HG03103 (cell line): ENCODE measurements around the gene LCE2A.
"Not testable (repeated sequence)": the region's sequence is repeated elsewhere in the genome, so short reads cannot be mapped to it uniquely, and the experiment has no call there.

ENCODE experiments used
- ATAC-seq: cut with Tn5 transposase; IDR thresholded peaks from one replicate; pipeline ENCODE4 v1.9.1; 2021; ENCODE audit warnings: low read depth; ENCODE audit not compliant: unreplicated experiment

LCE2A gene

GRCh38 chr1:152697701-152698600, at the start of gene LCE2A:
Gene LCE2A, plus strand, starts transcription at chr1:152698345. Its CDS starts 557 bp downstream, at chr1:152698902.
- ATAC-seq, result no peak

- ATAC-seq, result no peak
These were observed 44.0 kb upstream of the LCE2A start for GRCh38 chr1:152654110-152654509.

- no peak for ATAC-seq
These were observed 41.7 kb upstream of the LCE2A start for GRCh38 chr1:152656459-152656858.

GRCh38 chr1:152657677-152658076, 40.5 kb upstream of the LCE2A start:
- ATAC-seq, result no peak

DNA sequence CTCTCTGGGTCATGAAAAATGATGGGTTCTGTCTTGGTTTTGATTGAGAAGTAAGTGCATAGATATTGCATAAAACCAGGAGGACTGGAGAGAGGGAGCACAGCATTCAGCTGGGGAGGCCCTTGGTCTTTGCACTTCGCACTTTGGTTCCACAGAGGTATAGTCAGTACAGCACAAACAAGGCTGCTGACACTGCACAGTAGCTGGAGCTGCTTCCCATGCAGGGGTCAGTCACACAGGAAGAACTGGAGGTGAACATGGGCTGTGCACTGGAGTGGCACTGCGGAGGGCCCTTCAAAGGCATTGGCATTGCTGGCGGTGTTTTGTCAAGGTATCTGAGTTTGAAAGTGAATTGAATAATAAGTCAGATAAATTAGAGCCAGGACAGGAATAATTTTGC, 39.5 kb upstream of the LCE2A start:
- ATAC-seq, result no peak

DNA sequence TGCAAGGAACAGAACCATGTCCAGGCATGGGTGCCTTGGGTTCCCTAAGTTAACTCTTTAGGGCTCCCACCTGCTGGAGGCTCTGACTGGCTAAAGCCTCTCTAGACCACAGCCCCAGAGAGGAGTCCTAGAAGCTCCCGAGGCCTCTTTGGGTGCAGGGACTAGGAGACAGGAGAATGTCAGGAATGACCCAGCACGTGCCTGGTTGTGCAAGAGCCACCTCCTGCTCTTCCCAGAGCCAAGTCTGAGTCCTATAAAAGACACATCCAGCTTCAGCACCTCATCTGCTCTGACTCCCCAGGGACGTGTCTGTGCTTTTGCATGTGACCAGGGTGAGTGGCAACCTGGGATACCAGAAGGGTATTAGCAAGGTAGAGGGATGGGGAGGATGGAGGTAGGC, 35.0 kb upstream of the LCE2A start, which contains the start of gene LCE2D:
TSS of gene LCE2D (plus strand) at position 283 of the 400 bp plus-strand sequence. CDS start 726 bp downstream, outside the sequence.
- no peak for ATAC-seq

DNA sequence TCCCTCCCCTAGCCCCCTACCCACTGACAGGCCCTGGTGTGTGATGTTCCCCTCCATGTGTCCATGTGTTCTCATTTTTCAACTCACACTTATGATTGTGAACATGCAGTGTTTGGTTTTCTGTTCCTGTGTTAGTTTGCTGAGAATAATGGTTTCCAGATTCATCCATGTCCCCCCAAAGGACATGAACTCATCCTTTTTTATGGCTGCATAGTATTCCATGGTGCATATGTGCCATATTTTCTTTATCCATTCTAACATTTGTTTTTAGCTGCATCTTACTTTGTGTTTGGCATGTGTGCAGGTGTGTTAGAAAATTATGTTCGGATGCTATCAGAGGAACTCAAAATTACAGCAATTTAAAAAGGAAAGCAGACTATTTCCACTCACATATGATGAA, 32.0 kb upstream of the LCE2A start:
- not testable (repeated sequence) for ATAC-seq

DNA sequence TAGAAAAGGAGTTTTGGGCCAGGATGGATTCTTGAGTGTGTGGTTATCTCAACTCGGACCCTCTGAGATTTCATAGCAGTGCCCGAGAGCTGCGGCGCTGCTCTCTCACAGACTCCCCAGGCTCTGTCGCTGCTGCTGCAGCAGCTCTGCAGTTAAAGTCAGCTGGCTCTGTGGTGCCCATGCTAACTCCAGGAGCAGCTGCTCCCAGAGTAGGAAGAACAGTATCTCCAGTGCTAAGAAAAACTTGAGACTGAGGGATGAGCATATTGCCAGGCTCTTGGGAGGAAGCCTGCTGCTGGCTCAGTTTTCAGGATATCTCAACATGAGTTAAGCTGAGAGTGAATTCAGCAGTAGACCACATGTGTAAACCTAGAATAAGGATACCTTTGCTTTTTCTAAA, 30.5 kb upstream of the LCE2A start:
- no peak for ATAC-seq

- no peak for ATAC-seq
These were observed 25.1 kb upstream of the LCE2A start for GRCh38 chr1:152673016-152673415.

GRCh38 chr1:152674983-152675382, 23.2 kb upstream of the LCE2A start, which contains the start of gene LCE2C:
Gene LCE2C, plus strand, starts transcription at chr1:152675279. Its CDS starts 737 bp downstream, at chr1:152676016.
- not testable (repeated sequence) for ATAC-seq

DNA sequence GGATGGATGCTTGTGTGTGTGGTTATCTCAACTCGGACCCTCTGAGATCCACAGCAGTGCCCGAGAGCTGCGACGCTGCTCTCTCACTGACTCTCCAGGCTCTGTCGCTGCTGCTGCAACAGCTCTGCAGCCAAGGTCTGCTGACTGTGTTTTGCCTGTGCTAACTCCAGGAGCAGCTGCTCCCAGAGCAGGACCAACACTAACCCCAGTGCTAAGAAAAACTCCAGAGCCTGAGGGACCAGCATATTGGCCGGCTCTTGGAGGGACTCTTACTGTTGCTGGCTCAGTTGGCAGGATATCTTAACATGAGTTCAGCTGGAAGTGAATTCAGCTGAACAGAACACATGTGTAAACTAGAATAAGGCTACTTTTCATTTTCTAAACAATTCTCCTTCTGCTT, 18.7 kb upstream of the LCE2A start:
- no peak for ATAC-seq

GRCh38 chr1:152681616-152682015, 16.5 kb upstream of the LCE2A start:
- no peak for ATAC-seq

GRCh38 chr1:152683846-152684245, 14.3 kb upstream of the LCE2A start:
- ATAC-seq, result no peak

GRCh38 chr1:152685823-152686222, 12.3 kb upstream of the LCE2A start, which contains the start of gene LCE2B:
Gene LCE2B, plus strand, starts transcription at chr1:152686123. Its CDS starts 721 bp downstream, at chr1:152686844.
- not testable (repeated sequence) for ATAC-seq

GRCh38 chr1:152699746-152700145, 1.6 kb downstream of the LCE2A start:
- no peak for ATAC-seq

GRCh38 chr1:152707860-152708259, 9.7 kb downstream of the LCE2A start, which contains the start of gene LCE4A:
Gene LCE4A, plus strand, starts transcription at chr1:152708160. Its CDS starts 916 bp downstream, at chr1:152709076.
- ATAC-seq, result no peak

GRCh38 chr1:152718238-152718637, 20.1 kb downstream of the LCE2A start:
- ATAC-seq, result no peak

DNA sequence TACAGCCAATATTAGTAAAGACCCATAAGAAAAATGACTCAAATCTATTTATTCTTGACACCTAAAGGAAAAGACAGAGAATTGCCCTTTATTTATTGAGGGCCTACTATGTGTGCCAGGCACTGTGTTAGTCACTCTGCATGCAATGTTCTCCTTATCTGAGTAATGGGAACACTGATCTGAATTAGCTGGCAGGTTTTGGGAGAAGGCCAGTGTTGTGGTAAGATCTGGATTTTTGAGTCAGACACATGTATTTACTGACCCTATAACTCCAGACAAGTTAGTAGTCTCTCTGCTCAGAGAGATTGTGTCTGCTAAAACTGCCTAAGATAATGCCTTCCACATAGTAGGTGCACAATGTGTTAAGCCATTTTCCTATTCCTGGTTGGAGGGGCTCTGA, 27.1 kb downstream of the LCE2A start:
- no peak for ATAC-seq

GRCh38 chr1:152728986-152729385, 30.8 kb downstream of the LCE2A start:
- no peak for ATAC-seq

DNA sequence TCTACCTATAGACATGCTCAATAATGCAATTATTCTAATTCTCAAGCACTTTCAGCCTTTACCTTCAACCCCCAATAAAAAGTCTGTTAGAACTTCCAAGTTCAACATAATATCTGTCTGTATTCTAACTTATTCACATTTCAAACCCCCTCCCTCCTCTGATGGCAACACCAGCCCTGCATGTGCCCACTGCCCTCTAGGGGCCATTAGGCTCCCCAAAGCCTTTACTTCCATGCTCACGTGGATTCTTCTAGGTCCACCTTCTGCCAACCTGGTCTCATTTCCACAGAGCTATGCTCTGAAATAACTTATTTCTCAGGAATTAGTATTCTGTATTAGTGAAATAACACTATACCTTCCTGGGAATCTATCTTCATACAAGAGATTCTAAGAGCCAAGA, 37.5 kb downstream of the LCE2A start:
- ATAC-seq, result no peak

DNA sequence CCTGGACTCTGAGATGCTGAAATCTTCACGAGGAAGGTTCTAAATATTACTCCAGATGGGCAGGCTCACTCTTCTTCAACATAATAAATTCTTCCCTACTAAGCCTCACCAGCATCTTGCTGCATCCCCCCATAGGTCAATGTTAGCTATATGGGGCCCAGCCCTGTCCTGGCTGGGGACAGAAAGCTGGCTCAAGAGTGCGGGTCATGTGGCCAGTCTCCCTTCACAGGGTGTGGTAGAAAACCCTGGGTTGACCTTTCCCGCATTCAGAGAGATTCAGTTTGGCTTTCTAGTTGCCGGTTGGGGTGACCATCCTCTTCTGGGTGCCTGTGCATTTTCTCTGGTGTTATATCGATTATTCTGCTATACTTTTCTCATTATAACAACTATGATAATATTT, 39.9 kb downstream of the LCE2A start:
- ATAC-seq, result no peak

DNA sequence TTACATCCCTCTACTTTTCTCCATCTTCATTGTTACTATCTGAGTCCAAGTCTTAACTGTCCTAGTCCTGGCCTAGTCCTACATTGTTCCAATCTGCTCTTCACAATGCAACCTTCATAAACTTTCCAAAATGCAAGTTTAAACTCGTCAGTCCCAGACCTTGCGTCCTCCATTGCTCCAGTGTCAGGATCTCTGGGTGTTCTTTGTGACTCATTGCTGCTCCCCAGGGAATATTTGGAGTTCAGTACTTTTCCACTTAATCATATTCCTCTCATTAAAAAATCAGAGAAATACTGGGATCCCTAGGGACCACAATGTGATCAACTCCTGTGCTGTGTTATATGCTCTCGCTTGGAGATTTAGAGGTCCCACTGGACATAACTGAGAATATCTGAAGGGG, 41.7 kb downstream of the LCE2A start:
- ATAC-seq, result no peak
